Fibroblast of skin of right biceps (primary cell): ENCODE measurements around the gene ZNF433.
"Not testable (repeated sequence)": the region's sequence is repeated elsewhere in the genome, so short reads cannot be mapped to it uniquely, and the experiment has no call there.

Experiments
- DNase-seq: peaks from one replicate; pipeline ENCODE4 v3.0.0-alpha.2; 2013

ZNF433 gene

GRCh38 chr19:12035220-12036172, at the start of gene ZNF433:
Gene ZNF433 (minus strand): TSS chr19:12035679. CDS start chr19:12035539, 140 bp downstream.
- peak; percentile 84 for DNase-seq

GRCh38 chr19:12083336-12083735, 47.9 kb upstream of the ZNF433 start:
- not testable (repeated sequence) for DNase-seq

- DNase-seq: no peak
Measured at GRCh38 chr19:12077375-12077774, 41.9 kb upstream of the ZNF433 start.

GRCh38 chr19:12076331-12076730, 40.9 kb upstream of the ZNF433 start:
- not testable (repeated sequence) for DNase-seq

- no peak for DNase-seq
Measured at GRCh38 chr19:12075538-12076139, 40.2 kb upstream of the ZNF433 start.

- DNase-seq: peak; percentile 81
Measured at GRCh38 chr19:12064590-12065538, 29.4 kb upstream of the ZNF433 start, which contains the start of gene ZNF844. Gene ZNF844 (plus strand): TSS chr19:12064731. CDS start chr19:12064874, 143 bp downstream.

GRCh38 chr19:12055784-12056183, 20.3 kb upstream of the ZNF433 start:
- DNase-seq: no peak

GRCh38 chr19:12052497-12053169, 17.2 kb upstream of the ZNF433 start, which contains the start of gene ZNF878:
Gene ZNF878 (minus strand): TSS chr19:12052961. CDS start chr19:12052801, 160 bp downstream.
- peak; percentile 89 for DNase-seq

GRCh38 chr19:12052091-12052496, 16.6 kb upstream of the ZNF433 start:
- peak; percentile 34 for DNase-seq

- no peak for DNase-seq
Measured at GRCh38 chr19:12047868-12048267, 12.4 kb upstream of the ZNF433 start.

- DNase-seq: no peak
Measured at GRCh38 chr19:12043752-12044422, 8.4 kb upstream of the ZNF433 start.

- no peak for DNase-seq
Measured at GRCh38 chr19:12042893-12043292, 7.4 kb upstream of the ZNF433 start.

GRCh38 chr19:12034620-12035019, 859 bp downstream of the ZNF433 start:
- DNase-seq: no peak

GRCh38 chr19:12034198-12034597, 1.3 kb downstream of the ZNF433 start:
- DNase-seq: no peak

- DNase-seq: no peak
Measured at GRCh38 chr19:12015753-12016116, 19.7 kb downstream of the ZNF433 start.

GRCh38 chr19:12015015-12015752, 20.3 kb downstream of the ZNF433 start:
- DNase-seq: no peak

- DNase-seq: peak; percentile 48
Measured at GRCh38 chr19:12000152-12000981, 35.1 kb downstream of the ZNF433 start.

- peak; percentile 56 for DNase-seq
Measured at GRCh38 chr19:11995174-11995573, 40.3 kb downstream of the ZNF433 start.

- not testable (repeated sequence) for DNase-seq
Measured at GRCh38 chr19:11991921-11992320, 43.6 kb downstream of the ZNF433 start.

- no peak for DNase-seq
Measured at GRCh38 chr19:11989112-11989456, 46.4 kb downstream of the ZNF433 start.
